IMR-90 (cell line): ENCODE results near the gene RUNX1. TPM values are rescaled to one million over a fixed set of nuclear protein-coding genes. Genes with fewer than 3 reads are reported as not detected.
A peak's percentile ranks its signal among the peaks of the same experiment; 100 is the strongest.

Experiments
- ATAC-seq: fragments of 200-7000 bp; cut with Tn5 transposase; 2 replicates; pipeline ENCODE4 v1.9.1; 2020; ENCODE audit warnings: low read depth, mild to moderate bottlenecking, moderate library complexity
- BruUV-seq: library from RNA; stranded (reverse); fragments of 400-500 nt; replicated peaks from 2 replicates; lab custom pipeline; 2021; lab: Mats Ljungman, UMichigan
- CTCF ChIA-PET: fragments of 300-600 bp; formaldehyde crosslinking; extraction: SDS; loops from one replicate; lab custom pipeline; 2021; ENCODE audit warnings: antibody characterized with exemption; lab: Yijun Ruan, JAX
- POLR2A ChIA-PET: fragments of 300-600 bp; sonication (Branson Sonifier 250); formaldehyde crosslinking; loops from one replicate; lab custom pipeline; 2022; ENCODE audit warnings: antibody characterized with exemption; ENCODE audit not compliant: unreplicated experiment; lab: Charles Lee
- DNase-seq: peaks from one replicate; pipeline ENCODE4 v3.0.0; 2013
- H2AFZ ChIP-seq: replicated peaks from 2 replicates; pipeline ENCODE3; 2013; ENCODE audit warnings: low read length, mild to moderate bottlenecking; ENCODE audit not compliant: poor library complexity
- H2AK5ac ChIP-seq: 2 replicates; pipeline ENCODE4 v1.6.1; 2013; ENCODE audit warnings: low read depth, low read length, inconsistent platforms
- H2AK9ac ChIP-seq: replicated peaks from 2 replicates; pipeline ENCODE3; 2013; ENCODE audit warnings: mild to moderate bottlenecking, low read depth, low read length, moderate library complexity; ENCODE audit not compliant: poor library complexity
- H2BK120ac ChIP-seq: 2 replicates; pipeline ENCODE4 v1.6.1; 2013; ENCODE audit warnings: low read depth, low read length, inconsistent platforms
- H2BK15ac ChIP-seq: 3 replicates; pipeline ENCODE4 v1.6.1; 2013; ENCODE audit warnings: low read depth, low read length, inconsistent platforms
- H2BK20ac ChIP-seq: 2 replicates; pipeline ENCODE4 v1.6.1; 2013; ENCODE audit warnings: low read depth, mild to moderate bottlenecking, inconsistent platforms, low read length, moderate library complexity
- H2BK5ac ChIP-seq: 2 replicates; pipeline ENCODE4 v1.6.1; 2013; ENCODE audit warnings: mild to moderate bottlenecking, low read depth, low read length, inconsistent platforms; ENCODE audit not compliant: poor library complexity, severe bottlenecking
- H3K14ac ChIP-seq: replicated peaks from 2 replicates; pipeline ENCODE4 v1.6.1; 2013; ENCODE audit warnings: low read depth, low read length, inconsistent platforms
- H3K18ac ChIP-seq: 2 replicates; pipeline ENCODE4 v1.6.1; 2013; ENCODE audit warnings: low read depth, low read length, control low read depth
- H3K23ac ChIP-seq: 2 replicates; pipeline ENCODE4 v1.6.1; 2013; ENCODE audit warnings: low read depth, low read length, inconsistent platforms
- H3K27ac ChIP-seq: 2 replicates; pipeline ENCODE4 v1.5.1; 2013; ENCODE audit warnings: mild to moderate bottlenecking, control low read depth, low read length; ENCODE audit not compliant: insufficient read depth
- H3K27me3 ChIP-seq: 2 replicates; pipeline ENCODE4 v1.6.1; 2013; ENCODE audit warnings: low read length; ENCODE audit not compliant: control insufficient read depth, insufficient read depth
- H3K36me3 ChIP-seq: 2 replicates; pipeline ENCODE4 v1.6.1; 2013; ENCODE audit warnings: low read length, mixed read lengths; ENCODE audit not compliant: control insufficient read depth, insufficient read depth
- H3K4ac ChIP-seq: 2 replicates; pipeline ENCODE4 v1.6.1; 2013; ENCODE audit warnings: low read depth, low read length, inconsistent platforms
- H3K4me1 ChIP-seq: 2 replicates; pipeline ENCODE4 v1.6.1; 2013; ENCODE audit warnings: low read length, mixed read lengths; ENCODE audit not compliant: control insufficient read depth, insufficient read depth
- H3K4me2 ChIP-seq: 2 replicates; pipeline ENCODE4 v1.6.1; 2013; ENCODE audit warnings: low read depth, mild to moderate bottlenecking, control low read depth, low read length, moderate library complexity
- H3K4me3 ChIP-seq: 2 replicates; pipeline ENCODE4 v1.5.1; 2013; ENCODE audit warnings: low read depth, mild to moderate bottlenecking, control low read depth, low read length, moderate library complexity; ENCODE audit not compliant: insufficient read depth
- H3K56ac ChIP-seq: 2 replicates; pipeline ENCODE4 v1.6.1; 2013; ENCODE audit warnings: low read length, inconsistent platforms; ENCODE audit not compliant: insufficient read depth; ENCODE audit errors: extremely low read depth
- H3K79me1 ChIP-seq, 2 experiments: 2 replicates each; pipeline ENCODE4 v1.6.1; 2013; ENCODE audit warnings: low read length in 2 of 2, inconsistent platforms in 1 of 2, low read depth in 1 of 2
- H3K9ac ChIP-seq: 2 replicates; pipeline ENCODE4 v1.6.1; 2013; ENCODE audit warnings: low read depth, low read length, control low read depth
- H3K9me1 ChIP-seq: 2 replicates; pipeline ENCODE4 v1.6.1; 2013; ENCODE audit warnings: low read length, inconsistent platforms; ENCODE audit not compliant: insufficient read depth
- H3K9me3 ChIP-seq: 2 replicates; pipeline ENCODE4 v1.6.1; 2013; ENCODE audit warnings: low read length; ENCODE audit not compliant: control insufficient read depth, insufficient read depth
- H4K20me1 ChIP-seq: 2 replicates; pipeline ENCODE4 v1.6.1; 2013; ENCODE audit warnings: low read length, inconsistent platforms; ENCODE audit not compliant: insufficient read depth
- H4K5ac ChIP-seq: 2 replicates; pipeline ENCODE4 v1.6.1; 2013; ENCODE audit warnings: mild to moderate bottlenecking, low read depth, low read length, control low read depth
- H4K8ac ChIP-seq, 2 experiments: 2 replicates each; pipeline ENCODE4 v1.6.1; 2013; ENCODE audit warnings: low read depth in 2 of 2, low read length in 2 of 2, control low read depth in 1 of 2, inconsistent platforms in 1 of 2
- H4K91ac ChIP-seq: 2 replicates; pipeline ENCODE4 v1.6.1; 2013; ENCODE audit warnings: low read depth, low read length, inconsistent platforms; ENCODE audit not compliant: insufficient read depth
- BHLHE40 ChIP-seq: fragments of 150-350 bp; IDR thresholded peaks from 2 replicates; pipeline ENCODE4 v1.6.1; 2016; ENCODE audit warnings: mild to moderate bottlenecking, low read depth, low read length
- CEBPB ChIP-seq: IDR thresholded peaks from 2 replicates; pipeline ENCODE4 v1.6.1; 2012; ENCODE audit warnings: low read depth, low read length, improper control_type of control experiment
- CHD1 ChIP-seq: IDR thresholded peaks from 2 replicates; pipeline ENCODE4 v1.6.1; 2012; ENCODE audit warnings: low read depth, low read length, improper control_type of control experiment
- MAFK ChIP-seq: IDR thresholded peaks from 2 replicates; pipeline ENCODE4 v1.6.1; 2012; ENCODE audit warnings: low read depth, low read length, improper control_type of control experiment
- MXI1 ChIP-seq: IDR thresholded peaks from 2 replicates; pipeline ENCODE4 v1.6.1; 2012; ENCODE audit warnings: low read depth, mild to moderate bottlenecking, low read length, moderate library complexity, borderline replicate concordance
- WGBS, 2 experiments: methylation state at CpG; one replicate each; pipeline versions ENCODE4 v1.1.5 to v1.1.7; 2013; ENCODE audit warnings: missing lambda C conversion rate in 2 of 2; ENCODE audit not compliant: insufficient read length in 1 of 2; ENCODE audit errors: extremely low coverage in 2 of 2; 5-methylcytosine and 5-hydroxymethylcytosine counted together
- dilution Hi-C: fragments of 300-500 bp; cut with HindIII; formaldehyde crosslinking; loops from one replicate; pipeline ENCODE4 v1.14.3; 2018; ENCODE audit warnings: low sequenced_read_pairs; ENCODE audit not compliant: unreplicated experiment
- in situ Hi-C: fragments of 300-500 bp; cut with MboI; formaldehyde crosslinking; loops from 3 replicates; pipeline ENCODE4 v1.14.3; 2019; ENCODE audit warnings: low sequenced_read_pairs, inconsistent platforms, mixed read lengths
- intact Hi-C: fragments of 100-400 bp; cut with micrococcal nuclease; formaldehyde crosslinking; loops from 2 replicates; pipeline ENCODE4 v1.10.0; 2022
- polyA plus RNA-seq, 3 experiments: library from polyadenylated mRNA; depleted of rRNA; stranded (reverse); fragments of >200 nt; gene quantifications; 2 replicates each; pipeline ENCODE4 v1.2.3, GENCODE V29; 2012; ENCODE audit warnings: low replicate concordance in 1 of 3
- total RNA-seq: library from RNA; depleted of rRNA; stranded (reverse); fragments of >200 nt; gene quantifications from 2 replicates; pipeline ENCODE4 v1.2.3, GENCODE V29; 2012

RUNX1 gene
- total and polyA plus RNA-seq, 2 of the 4 experiments (the other 2 are of a cell fraction), result 34.5 to 56.5 TPM

- no peak overlapping the region for H3K27ac ChIP-seq
- BruUV-seq, result no TSS peak
- H2AK9ac ChIP-seq, result no peak overlapping the region
- H3K23ac ChIP-seq, result peak overlapping the region; percentile 26; the same call in 1 of the 2 replicates
- ChIA-PET CTCF (no interaction called here), POLR2A (no interaction called here)
- H3K14ac ChIP-seq, result peak overlapping the region; percentile 58; the same call in 1 of the 2 replicates
- no peak overlapping the region for H3K4me2 ChIP-seq
- DNase-seq (no peak), ATAC-seq (no peak)
- H3K79me1 ChIP-seq, result no peaks in the 10 kb centered on the region
- peak overlapping the region; percentile 39 to 44; a peak in 2 of 4 replicates for H4K8ac ChIP-seq
- 100% methylated on average over 1 of the region's 3 CpGs; no CpG with 5 or more reads in 1 of the 2 experiments for WGBS, 2 experiments
- peak overlapping the region; percentile 19 for H2BK5ac ChIP-seq
- no peaks in the 10 kb centered on the region for H4K20me1 ChIP-seq
- H3K4ac ChIP-seq, result peak overlapping the region; percentile 75
- H4K5ac ChIP-seq, result peak overlapping the region; percentile 75; the same call in 1 of the 2 replicates
- peak overlapping the region; percentile 54 for H2BK20ac ChIP-seq
- H3K9me1 ChIP-seq, result 0 out of 2 replicates have a peak, but pooled peaks cover 4% of the 10 kb centered on the region
- intact Hi-C loops, result no loop called here
- H4K91ac ChIP-seq, result peak overlapping the region; percentile 81
- in situ Hi-C loops, result no loop called here
- H2AFZ ChIP-seq, result no peak overlapping the region
- H2BK120ac ChIP-seq, result peak overlapping the region; percentile 65
- H3K36me3 ChIP-seq, result no peaks in the 10 kb centered on the region
- H3K18ac ChIP-seq, result peak overlapping the region; percentile 89
- H3K56ac ChIP-seq, result no peak overlapping the region
- dilution Hi-C loops, result no loop called here
- peak overlapping the region; percentile 74 for H2AK5ac ChIP-seq
- no peaks in the 10 kb centered on the region for H3K27me3 ChIP-seq
- H2BK15ac ChIP-seq, result peak overlapping the region; percentile 98; the same call in 2 of the 3 replicates
- TF ChIP-seq CEBPB, result no peak
- no peak for TF ChIP-seq MAFK
- no peak for TF ChIP-seq BHLHE40
- TF ChIP-seq CHD1, result no peak
- no peak for TF ChIP-seq MXI1
- no peak overlapping the region for H3K4me3 ChIP-seq
- H3K4me1 ChIP-seq, result peaks cover 9% of the 10 kb centered on the region
- peaks cover 7% of the 10 kb centered on the region for H3K9me3 ChIP-seq
- no peak overlapping the region for H3K9ac ChIP-seq
Measured at GRCh38 chr21:35083246-35083645, 34.1 kb upstream of the RUNX1 start.
